Prostate gland (tissue), 2 donors: ENCODE data around the gene ABI1. TPM values are rescaled to one million over a fixed set of nuclear protein-coding genes. Genes with fewer than 3 reads are reported as not detected.

Source experiments
- DNase-seq: peaks from one replicate; pipeline ENCODE4 v3.0.0-alpha.2; 2019; ENCODE audit warnings: low spot score
- H3K27ac ChIP-seq, 2 donors: fragments of 200-600 bp; sonication (generic); 2 replicates each; pipeline ENCODE4 v1.5.1; 2017 to 2019
- H3K27me3 ChIP-seq: fragments of 200-600 bp; sonication (generic); replicated peaks from 2 replicates; pipeline ENCODE4 v1.5.1; 2019; ENCODE audit not compliant: insufficient read depth
- H3K36me3 ChIP-seq, 2 donors: fragments of 200-600 bp; sonication (generic); 1 replicate in 1 of 2; 2 replicates in 1 of 2; pipeline versions ENCODE4 v1.5.1 to v1.8.1; 2017 to 2019
- H3K4me1 ChIP-seq: fragments of 200-600 bp; sonication (generic); replicated peaks from 2 replicates; pipeline ENCODE4 v1.5.1; 2019
- H3K4me3 ChIP-seq, 2 donors: fragments of 200-600 bp; sonication (generic); 2 replicates each; pipeline ENCODE4 v1.5.1; 2017 to 2019
- H3K9me3 ChIP-seq: fragments of 200-600 bp; sonication (generic); 2 replicates; pipeline ENCODE4 v1.5.1; 2017
- POLR2A ChIP-seq: fragments of 450-650 bp; IDR thresholded peaks from one replicate; pipeline ENCODE4 v1.6.1; 2016; ENCODE audit warnings: antibody characterized with exemption, mild to moderate bottlenecking
- POLR2AphosphoS5 ChIP-seq: sonication (generic); formaldehyde crosslinking; IDR thresholded peaks from one replicate; pipeline ENCODE4 v1.6.1; 2017; ENCODE audit warnings: antibody characterized with exemption
- WGBS: methylation state at CpG from one replicate; pipeline ENCODE4 v1.1.5; 2018; 5-methylcytosine and 5-hydroxymethylcytosine counted together
- intact Hi-C: fragments of 100-400 bp; cut with DNase I; formaldehyde crosslinking; loops from one replicate; pipeline ENCODE4 v1.14.2; 2022
- total RNA-seq, 2 donors: library from RNA; depleted of rRNA; stranded (reverse); fragments of >200 nt; gene quantifications; one replicate each; pipeline ENCODE4 v1.1.0, GENCODE V29; 2016
- TF ChIP-seq, protein P1 (sequence below), 4 experiments: fragments of 200-600 bp in 2 of 4; fragments of 450-650 bp in 2 of 4; sonication (generic) in 2 of 4; IDR thresholded peaks; 1 replicate in 3 of 4; 2 replicates in 1 of 4; pipeline ENCODE4 v1.5.1; 2016 to 2019; ENCODE audit warnings: antibody characterized with exemption in 4 of 4, mild to moderate bottlenecking in 2 of 4, moderate library complexity in 2 of 4

Gene ABI1
- total RNA-seq, 2 donors from 2014 or later: 37.8 to 60.6 TPM

DNA sequence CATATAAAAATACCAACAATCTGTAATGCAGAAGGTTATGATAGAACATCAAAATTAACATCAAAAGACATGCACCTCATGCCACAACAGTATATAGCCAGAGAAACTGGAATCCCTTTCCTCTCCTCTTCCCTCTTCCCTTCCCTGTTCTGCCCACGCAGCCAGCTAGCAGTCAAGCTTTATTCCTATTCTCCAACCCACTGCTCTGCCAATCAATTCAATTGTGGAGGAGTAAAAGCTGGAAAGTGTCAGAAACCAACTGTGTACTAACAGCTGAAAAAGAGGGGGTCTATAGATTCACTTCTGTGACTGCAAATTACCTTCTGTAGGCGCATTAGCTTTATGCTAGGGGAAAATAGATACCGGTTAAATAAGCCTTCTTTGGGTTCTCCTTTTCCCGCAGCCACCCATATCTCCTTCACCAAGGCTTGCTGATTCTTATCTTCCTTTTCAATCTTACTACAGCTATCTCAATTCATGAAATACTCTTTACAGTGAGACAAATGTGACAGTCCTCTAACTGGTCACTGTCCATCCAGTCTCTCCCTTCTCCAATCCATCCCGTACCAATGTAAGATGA, 16.3 kb downstream of the ABI1 start:
- H3K36me3 ChIP-seq: no peaks in the 10 kb centered on the region
- intact Hi-C loops: no loop called here
- DNase-seq: no peak
- 71% methylated on average over 5 of the region's 5 CpGs for WGBS
- peaks cover 3% of the 10 kb centered on the region for H3K4me1 ChIP-seq
- H3K4me3 ChIP-seq: no peak overlapping the region
- H3K27ac ChIP-seq: no peak overlapping the region
- no peaks in the 10 kb centered on the region for H3K9me3 ChIP-seq
- no peaks in the 10 kb centered on the region for H3K27me3 ChIP-seq
- no peak for TF ChIP-seq POLR2AphosphoS5
- TF ChIP-seq, protein P1, sequence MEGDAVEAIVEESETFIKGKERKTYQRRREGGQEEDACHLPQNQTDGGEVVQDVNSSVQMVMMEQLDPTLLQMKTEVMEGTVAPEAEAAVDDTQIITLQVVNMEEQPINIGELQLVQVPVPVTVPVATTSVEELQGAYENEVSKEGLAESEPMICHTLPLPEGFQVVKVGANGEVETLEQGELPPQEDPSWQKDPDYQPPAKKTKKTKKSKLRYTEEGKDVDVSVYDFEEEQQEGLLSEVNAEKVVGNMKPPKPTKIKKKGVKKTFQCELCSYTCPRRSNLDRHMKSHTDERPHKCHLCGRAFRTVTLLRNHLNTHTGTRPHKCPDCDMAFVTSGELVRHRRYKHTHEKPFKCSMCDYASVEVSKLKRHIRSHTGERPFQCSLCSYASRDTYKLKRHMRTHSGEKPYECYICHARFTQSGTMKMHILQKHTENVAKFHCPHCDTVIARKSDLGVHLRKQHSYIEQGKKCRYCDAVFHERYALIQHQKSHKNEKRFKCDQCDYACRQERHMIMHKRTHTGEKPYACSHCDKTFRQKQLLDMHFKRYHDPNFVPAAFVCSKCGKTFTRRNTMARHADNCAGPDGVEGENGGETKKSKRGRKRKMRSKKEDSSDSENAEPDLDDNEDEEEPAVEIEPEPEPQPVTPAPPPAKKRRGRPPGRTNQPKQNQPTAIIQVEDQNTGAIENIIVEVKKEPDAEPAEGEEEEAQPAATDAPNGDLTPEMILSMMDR (IDR thresholded peaks at IDR 0.05): no peak
- no peak for TF ChIP-seq POLR2A

GRCh38 chr10:26843736-26844135, 17.0 kb downstream of the ABI1 start:
- Histone ChIP-seq H3K36me3 (no peaks in the 10 kb centered on the region), H3K27ac (no peak overlapping the region), H3K4me1 (peaks cover 3% of the 10 kb centered on the region), H3K4me3 (no peak overlapping the region), H3K27me3 (no peaks in the 10 kb centered on the region), H3K9me3 (no peaks in the 10 kb centered on the region)
- no peak for DNase-seq
- 45% methylated on average over 3 of the region's 3 CpGs for WGBS
- TF ChIP-seq, protein P1 (IDR thresholded peaks at IDR 0.05): no peak
- TF ChIP-seq POLR2AphosphoS5 (no peak), POLR2A (no peak)
- intact Hi-C loops: no loop called here

DNA sequence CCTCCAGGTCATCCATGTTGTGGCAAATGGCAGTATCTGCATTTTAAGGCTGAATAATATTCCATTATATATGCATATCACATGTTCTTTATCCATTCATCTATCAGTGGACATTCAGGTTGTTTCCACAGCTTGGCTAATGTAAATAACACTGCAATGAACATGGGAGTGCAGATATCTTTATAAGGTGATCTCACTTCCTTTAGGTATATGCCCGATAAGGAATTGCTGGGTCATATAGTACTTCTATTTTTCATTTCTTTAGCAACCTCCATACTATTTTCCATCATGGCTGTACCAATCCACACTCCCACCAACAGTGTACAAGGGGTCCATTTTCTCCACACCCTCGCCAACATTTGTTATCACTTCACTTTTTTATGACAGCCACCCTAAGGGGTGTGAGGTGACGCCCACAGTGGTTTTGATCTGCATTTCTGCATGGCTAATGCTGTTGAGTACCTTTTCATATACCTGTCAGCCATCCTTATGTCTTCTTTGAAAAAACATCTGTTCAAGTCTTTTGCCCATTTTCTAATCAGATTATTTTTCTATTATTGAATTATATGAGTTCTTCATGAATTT, 18.9 kb downstream of the ABI1 start:
- Histone ChIP-seq H3K27me3 (no peaks in the 10 kb centered on the region), H3K9me3 (no peaks in the 10 kb centered on the region), H3K27ac (no peak overlapping the region), H3K4me3 (no peak overlapping the region), H3K4me1 (peaks cover 3% of the 10 kb centered on the region), H3K36me3 (no peaks in the 10 kb centered on the region)
- intact Hi-C loops: no loop called here
- no peak for DNase-seq
- 77% methylated on average over 3 of the region's 3 CpGs for WGBS
- TF ChIP-seq, protein P1 (IDR thresholded peaks at IDR 0.05): no peak
- no peak for TF ChIP-seq POLR2AphosphoS5
- TF ChIP-seq POLR2A: no peak

GRCh38 chr10:26840938-26841732, 19.6 kb downstream of the ABI1 start:
- no peaks in the 10 kb centered on the region for H3K27me3 ChIP-seq
- no peak overlapping the region for H3K27ac ChIP-seq
- no peak for TF ChIP-seq POLR2A
- TF ChIP-seq, protein P1 (IDR thresholded peaks at IDR 0.05): no peak
- no peak for TF ChIP-seq POLR2AphosphoS5
- H3K9me3 ChIP-seq: no peaks in the 10 kb centered on the region
- no peaks in the 10 kb centered on the region for H3K36me3 ChIP-seq
- no peak for DNase-seq
- H3K4me3 ChIP-seq: no peak overlapping the region
- peaks cover 3% of the 10 kb centered on the region for H3K4me1 ChIP-seq
- intact Hi-C loops: no loop called here
